Measurements from ENCODE around the gene SLC35F1. TPM values are rescaled to one million over a fixed set of nuclear protein-coding genes. Genes with fewer than 3 reads are reported as not detected.
"Not testable (repeated sequence)": the region's sequence is repeated elsewhere in the genome, so short reads cannot be mapped to it uniquely, and the experiment has no call there.

Gene SLC35F1
- total RNA-seq: 4.5 and 5.1 TPM in 2 replicates
- long read RNA-seq, full-length matches to known transcripts: 1 of 5 reads
- long read RNA-seq, partial matches to known transcripts: 4 of 5 reads
- long read RNA-seq, other reads (novel, unspliced or antisense): 0 of 5 reads

- H3K27ac Mint-ChIP-seq: peak within 1 kb of the TSS; percentile 92
- TF ChIP-seq, protein P1, sequence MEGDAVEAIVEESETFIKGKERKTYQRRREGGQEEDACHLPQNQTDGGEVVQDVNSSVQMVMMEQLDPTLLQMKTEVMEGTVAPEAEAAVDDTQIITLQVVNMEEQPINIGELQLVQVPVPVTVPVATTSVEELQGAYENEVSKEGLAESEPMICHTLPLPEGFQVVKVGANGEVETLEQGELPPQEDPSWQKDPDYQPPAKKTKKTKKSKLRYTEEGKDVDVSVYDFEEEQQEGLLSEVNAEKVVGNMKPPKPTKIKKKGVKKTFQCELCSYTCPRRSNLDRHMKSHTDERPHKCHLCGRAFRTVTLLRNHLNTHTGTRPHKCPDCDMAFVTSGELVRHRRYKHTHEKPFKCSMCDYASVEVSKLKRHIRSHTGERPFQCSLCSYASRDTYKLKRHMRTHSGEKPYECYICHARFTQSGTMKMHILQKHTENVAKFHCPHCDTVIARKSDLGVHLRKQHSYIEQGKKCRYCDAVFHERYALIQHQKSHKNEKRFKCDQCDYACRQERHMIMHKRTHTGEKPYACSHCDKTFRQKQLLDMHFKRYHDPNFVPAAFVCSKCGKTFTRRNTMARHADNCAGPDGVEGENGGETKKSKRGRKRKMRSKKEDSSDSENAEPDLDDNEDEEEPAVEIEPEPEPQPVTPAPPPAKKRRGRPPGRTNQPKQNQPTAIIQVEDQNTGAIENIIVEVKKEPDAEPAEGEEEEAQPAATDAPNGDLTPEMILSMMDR (IDR thresholded peaks at IDR 0.05; ENCODE audit: unreplicated experiment): peak; percentile 71
- H3K4me1 Mint-ChIP-seq (ENCODE audit: low read depth): peaks cover 10% of the 10 kb centered on the region
- H3K4me3 Mint-ChIP-seq (ENCODE audit: low read depth): peak within 1 kb of the TSS; percentile 85
- peaks cover 40% of the 10 kb centered on the region for H3K27me3 Mint-ChIP-seq
- no peaks in the 10 kb centered on the region for H3K36me3 Mint-ChIP-seq (ENCODE audit: insufficient read depth)
- H3K9me3 Mint-ChIP-seq (ENCODE audit: low read depth): no peaks in the 10 kb centered on the region
- DNase-seq (ENCODE audit: low spot score, unreplicated experiment): peak; percentile 69
Observed at GRCh38 chr6:117906958-117907600, at the start of gene SLC35F1. Gene SLC35F1, plus strand, starts transcription at chr6:117907264.

DNA sequence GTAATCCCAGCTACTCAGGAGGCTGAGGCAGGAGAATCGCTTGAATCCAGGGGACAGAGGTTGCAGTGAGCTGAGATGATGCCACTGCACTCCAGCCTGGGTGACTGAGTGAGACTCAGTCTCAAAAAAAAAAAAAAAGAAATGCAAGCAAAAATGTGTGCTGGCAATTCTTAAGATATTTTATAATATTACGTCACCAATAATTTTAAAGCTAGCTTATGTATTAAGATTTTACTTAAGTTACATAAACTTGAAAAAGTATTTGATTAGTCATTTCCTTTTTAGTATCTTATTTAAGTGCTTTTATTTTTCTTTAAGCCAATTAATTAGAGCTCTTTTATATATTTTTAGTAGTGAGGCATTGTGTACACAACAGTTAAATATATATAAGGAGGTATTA lies 48.5 kb upstream of the SLC35F1 start:
- not testable (repeated sequence) for H3K4me1 Mint-ChIP-seq (ENCODE audit: low read depth); DNase-seq (ENCODE audit: low spot score, unreplicated experiment); H3K27me3 Mint-ChIP-seq; H3K27ac Mint-ChIP-seq; H3K4me3 Mint-ChIP-seq (ENCODE audit: low read depth); H3K36me3 Mint-ChIP-seq (ENCODE audit: insufficient read depth)
- H3K9me3 Mint-ChIP-seq (ENCODE audit: low read depth): peaks cover 20% of the 10 kb centered on the region

DNA sequence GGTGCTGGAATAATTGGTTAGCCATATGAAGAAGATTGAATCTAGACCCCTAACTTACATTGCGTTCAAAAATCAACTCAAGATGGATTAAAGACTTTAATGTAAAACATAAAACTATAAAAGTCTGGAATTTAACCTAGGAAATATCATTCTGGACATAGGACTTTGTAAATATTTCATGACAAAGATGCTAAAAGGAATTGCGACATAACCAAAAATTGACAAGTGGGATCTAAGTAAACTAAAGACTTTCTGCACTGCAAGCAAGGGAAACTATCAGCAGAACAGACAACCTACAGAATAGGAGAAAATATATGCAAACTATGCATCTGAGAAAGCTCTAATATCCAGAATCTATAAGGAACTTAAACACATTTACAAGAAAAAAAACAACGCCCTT lies 45.5 kb upstream of the SLC35F1 start:
- no peaks in the 10 kb centered on the region for H3K36me3 Mint-ChIP-seq (ENCODE audit: insufficient read depth)
- DNase-seq (ENCODE audit: low spot score, unreplicated experiment): no peak

GRCh38 chr6:117866561-117866960 lies 40.5 kb upstream of the SLC35F1 start:
- Mint-ChIP-seq H3K27ac (no peak overlapping the region), H3K4me3 (ENCODE audit: low read depth) (no peak overlapping the region), H3K27me3 (no peaks in the 10 kb centered on the region), H3K36me3 (ENCODE audit: insufficient read depth) (no peaks in the 10 kb centered on the region), H3K4me1 (ENCODE audit: low read depth) (no peaks in the 10 kb centered on the region), H3K9me3 (ENCODE audit: low read depth) (peaks cover 20% of the 10 kb centered on the region)
- TF ChIP-seq, protein P1 (IDR thresholded peaks at IDR 0.05; ENCODE audit: unreplicated experiment): no peak
- DNase-seq (ENCODE audit: low spot score, unreplicated experiment): no peak

More for the DNA sequence above, 45.5 kb upstream of the SLC35F1 start:
- H3K4me1 Mint-ChIP-seq (ENCODE audit: low read depth): peaks cover 1% of the 10 kb centered on the region
- peaks cover 18% of the 10 kb centered on the region for H3K9me3 Mint-ChIP-seq (ENCODE audit: low read depth)
- TF ChIP-seq, protein P1 (IDR thresholded peaks at IDR 0.05; ENCODE audit: unreplicated experiment): no peak
- H3K27me3 Mint-ChIP-seq: no peaks in the 10 kb centered on the region
- no peak overlapping the region for H3K27ac Mint-ChIP-seq
- no peak overlapping the region for H3K4me3 Mint-ChIP-seq (ENCODE audit: low read depth)

GRCh38 chr6:117870486-117871242 lies 36.4 kb upstream of the SLC35F1 start:
- no peaks in the 10 kb centered on the region for H3K4me1 Mint-ChIP-seq (ENCODE audit: low read depth)
- TF ChIP-seq, protein P1 (IDR thresholded peaks at IDR 0.05; ENCODE audit: unreplicated experiment): no peak
- DNase-seq (ENCODE audit: low spot score, unreplicated experiment): no peak
- H3K27ac Mint-ChIP-seq: no peak overlapping the region
- H3K36me3 Mint-ChIP-seq (ENCODE audit: insufficient read depth): no peaks in the 10 kb centered on the region
- no peaks in the 10 kb centered on the region for H3K27me3 Mint-ChIP-seq
- no peak overlapping the region for H3K4me3 Mint-ChIP-seq (ENCODE audit: low read depth)
- peaks cover 14% of the 10 kb centered on the region for H3K9me3 Mint-ChIP-seq (ENCODE audit: low read depth)

Data from progenitor cell of endocrine pancreas (in vitro differentiated cells).